Measurements from ENCODE around the gene EPHA10.

GRCh38 chr1:37778654-37779053 is 13.7 kb upstream of the EPHA10 start:
- TF ChIP-seq RARB (CRISPR knock-in tag; IDR thresholded peaks at IDR 0.05), result no peak
- no peak for TF ChIP-seq POU6F1 (CRISPR knock-in tag; IDR thresholded peaks at IDR 0.05; ENCODE audit: borderline replicate concordance, low read depth)
